ENCODE measurements around the gene DZIP1L. TPM values are rescaled to one million over a fixed set of nuclear protein-coding genes. Genes with fewer than 3 reads are reported as not detected.
A peak's percentile ranks its signal among the peaks of the same experiment; 100 is the strongest.
"Not testable (repeated sequence)": the region's sequence is repeated elsewhere in the genome, so short reads cannot be mapped to it uniquely, and the experiment has no call there.

DZIP1L gene
- total RNA-seq, 1 donor from 2014 or later = 19.0 TPM

DNA sequence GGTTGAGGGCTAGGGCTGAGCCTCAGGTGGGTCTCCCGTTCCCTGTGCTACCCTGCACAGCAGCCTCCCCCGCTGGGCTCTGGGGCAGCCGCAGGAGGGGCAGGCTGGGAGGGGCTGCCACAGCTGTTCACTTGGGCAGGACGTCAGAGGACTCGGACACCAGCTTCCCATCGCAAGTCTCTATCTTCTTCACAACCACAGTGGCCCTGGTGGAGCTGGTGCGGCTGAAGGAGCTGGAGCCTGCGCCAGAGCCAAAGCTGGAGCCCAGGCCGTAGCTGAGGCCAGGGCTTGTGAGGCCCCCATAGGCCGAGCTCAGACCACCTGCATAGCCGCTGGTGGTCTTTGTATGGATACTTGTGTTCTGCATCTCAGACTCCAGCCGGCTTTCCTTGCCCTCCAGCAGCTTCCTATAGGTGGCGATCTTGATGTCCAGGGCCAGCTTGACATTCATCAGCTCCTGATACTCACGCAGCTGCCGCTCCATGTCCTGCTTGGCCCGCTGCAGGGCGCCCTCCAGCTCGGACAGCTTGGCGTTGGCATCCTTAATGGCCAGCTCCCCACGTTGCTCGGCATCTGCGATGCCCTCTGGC is 14.0 kb downstream of the DZIP1L start:
- not testable (repeated sequence) for H3K27me3 Mint-ChIP-seq (ENCODE audit: low read depth, unreplicated experiment); DNase-seq (ENCODE audit: low read depth); H3K9me3 ChIP-seq (ENCODE audit: insufficient read depth, low read depth, low read length); H2AFZ ChIP-seq (ENCODE audit: low read depth, low read length); H3K4me2 ChIP-seq (ENCODE audit: low read length); H3K27ac ChIP-seq (ENCODE audit: low read depth, low read length); H3K4me1 Mint-ChIP-seq (ENCODE audit: low read depth, unreplicated experiment); H3K9me3 Mint-ChIP-seq (ENCODE audit: unreplicated experiment); H3K4me1 ChIP-seq (ENCODE audit: insufficient read depth, low read length); H3K9ac ChIP-seq (ENCODE audit: low read length); H3K27ac Mint-ChIP-seq (ENCODE audit: unreplicated experiment); H3K27me3 ChIP-seq (ENCODE audit: insufficient read depth, low read length); H3K4me3 ChIP-seq (ENCODE audit: insufficient read depth, low read depth, low read length); FAIRE-seq; H3K4me3 Mint-ChIP-seq (ENCODE audit: unreplicated experiment)
- TF ChIP-seq CTCF (IDR thresholded peaks at IDR 0.05; ENCODE audit: insufficient read depth, low read depth, low read length) = peak; percentile 4
- Histone ChIP-seq H3K79me2 (ENCODE audit: insufficient read depth, low read length) (peaks cover 32% of the 10 kb centered on the region), H3K36me3 (ENCODE audit: insufficient read depth, low read length) (peaks cover 13% of the 10 kb centered on the region), H4K20me1 (ENCODE audit: insufficient read depth, low read length) (peaks cover 38% of the 10 kb centered on the region)
- H3K36me3 Mint-ChIP-seq (ENCODE audit: low read depth, unreplicated experiment) = peaks cover 23% of the 10 kb centered on the region

GRCh38 chr3:138099417-138099816 is 16.0 kb downstream of the DZIP1L start:
- no peaks in the 10 kb centered on the region for H3K27me3 ChIP-seq (ENCODE audit: insufficient read depth, low read length)
- DNase-seq (ENCODE audit: low read depth) = no peak
- H3K27ac ChIP-seq (ENCODE audit: low read depth, low read length) = no peak overlapping the region
- Mint-ChIP-seq H3K27me3 (ENCODE audit: low read depth, unreplicated experiment) (no peaks in the 10 kb centered on the region), H3K4me1 (ENCODE audit: low read depth, unreplicated experiment) (no peaks in the 10 kb centered on the region), H3K36me3 (ENCODE audit: low read depth, unreplicated experiment) (peaks cover 23% of the 10 kb centered on the region), H3K4me3 (ENCODE audit: unreplicated experiment) (no peak overlapping the region), H3K9me3 (ENCODE audit: unreplicated experiment) (no peaks in the 10 kb centered on the region), H3K27ac (ENCODE audit: unreplicated experiment) (no peak overlapping the region)
- no peak overlapping the region for H3K4me3 ChIP-seq (ENCODE audit: insufficient read depth, low read depth, low read length)
- H2AFZ ChIP-seq (ENCODE audit: low read depth, low read length) = no peak overlapping the region
- no peak for FAIRE-seq
- H3K79me2 ChIP-seq (ENCODE audit: insufficient read depth, low read length) = peaks cover 16% of the 10 kb centered on the region
- no peaks in the 10 kb centered on the region for H3K9me3 ChIP-seq (ENCODE audit: insufficient read depth, low read depth, low read length)
- no peaks in the 10 kb centered on the region for H3K4me1 ChIP-seq (ENCODE audit: insufficient read depth, low read length)
- no peak overlapping the region for H3K9ac ChIP-seq (ENCODE audit: low read length)
- peaks cover 20% of the 10 kb centered on the region for H3K36me3 ChIP-seq (ENCODE audit: insufficient read depth, low read length)
- peaks cover 34% of the 10 kb centered on the region for H4K20me1 ChIP-seq (ENCODE audit: insufficient read depth, low read length)
- TF ChIP-seq CTCF (IDR thresholded peaks at IDR 0.05; ENCODE audit: insufficient read depth, low read depth, low read length) = no peak
- TF ChIP-seq EZH2 (IDR thresholded peaks at IDR 0.05; ENCODE audit: insufficient read depth, low read length) = no peak
- no peak overlapping the region for H3K4me2 ChIP-seq (ENCODE audit: low read length)
